ENCODE results near the gene HDAC5. TPM values are rescaled to one million over a fixed set of nuclear protein-coding genes. Genes with fewer than 3 reads are reported as not detected.

The HDAC5 gene
- total and polyA plus RNA-seq, 2 of the 8 experiments (the other 6 are each of a cell fraction or from before 2014, with no cell fraction given): 48.5 to 54.4 TPM

GRCh38 chr17:44061446-44061845, 62.0 kb downstream of the HDAC5 start:
- H2AK5ac ChIP-seq (ENCODE audit: low read depth, low read length): no peak overlapping the region
- H3K14ac ChIP-seq (ENCODE audit: insufficient read length): no peak overlapping the region
- H3K79me1 ChIP-seq (ENCODE audit: low read depth, low read length): peaks cover 5% of the 10 kb centered on the region; the same call in 1 of the 2 replicates
- peaks cover 41 to 88% of the 10 kb centered on the region in 2 experiments for H3K79me2 ChIP-seq (ENCODE audit: control insufficient read depth in 1 of 2, insufficient read depth in 2 of 2, low read length in 2 of 2)
- ChIA-PET CTCF (ENCODE audit: partially characterized antibody) (interaction anchor here (0.9 to 2.3 kb wide), 3 partner anchors 13 to 23 kb away, joined by 4 to 10 read pairs (median 4); no protein-coding TSS in a partner anchor), POLR2A (ENCODE audit: partially characterized antibody) (interaction anchor here (0.6 to 5.2 kb wide), 6 partner anchors 11 to 52 kb away, joined by 3 to 31 read pairs (median 4); no protein-coding TSS in a partner anchor)
- H4K91ac ChIP-seq (replicated peaks; ENCODE audit: insufficient read length, low read length): no peak overlapping the region
- 97% methylated on average over 1 of the region's 1 CpG; no CpG with 5 or more reads in 1 of the 2 experiments for WGBS, 2 experiments (ENCODE audit: extremely low coverage in 1 of 2, insufficient coverage in 1 of 2, insufficient read length in 1 of 2, insufficient replicate concordance in 2 of 2, low coverage in 1 of 2, low lambda C conversion rate in 2 of 2, missing lambda C conversion rate in 1 of 2)
- peaks cover 0 to 2% (median 0%) of the 10 kb centered on the region in 4 experiments; a peak in 2 of 7 replicates for H3K4me1 ChIP-seq (replicated peaks in 1 of 4; ENCODE audit: control insufficient read depth in 3 of 4, insufficient read depth in 4 of 4, low read length in 3 of 4)
- no peaks in the 10 kb centered on the region for H3K9me3 ChIP-seq (ENCODE audit: insufficient read depth in 2 of 2, low read depth in 1 of 2, low read length in 1 of 2)
- no peak overlapping the region for H3K23ac ChIP-seq (ENCODE audit: insufficient read length)
- H3K56ac ChIP-seq (replicated peaks; ENCODE audit: insufficient read length, low read depth, low read length): no peak overlapping the region
- FAIRE-seq (no peak), DNase-seq (ENCODE audit: low read depth in 1 of 2, low spot score in 2 of 2) (no peak)
- H2BK5ac ChIP-seq (ENCODE audit: low read depth, low read length): no peak overlapping the region
- H2BK15ac ChIP-seq (ENCODE audit: low read length): no peak overlapping the region
- no peak overlapping the region for H3K4me3 ChIP-seq (ENCODE audit: extremely low read depth in 1 of 4, insufficient read depth in 2 of 4, low read depth in 3 of 4, low read length in 4 of 4)
- peaks cover 7% of the 10 kb centered on the region for H3K23me2 ChIP-seq (ENCODE audit: low read depth, low read length)
- H2BK12ac ChIP-seq (ENCODE audit: low read depth, low read length): no peak overlapping the region
- H3K4ac ChIP-seq (replicated peaks; ENCODE audit: insufficient read length, low read depth, low read length): no peak overlapping the region
- no peak overlapping the region for H4K8ac ChIP-seq (ENCODE audit: extremely low read depth, insufficient read depth, low read length)
- no peaks in the 10 kb centered on the region for H3K27me3 ChIP-seq (replicated peaks in 1 of 4; ENCODE audit: control insufficient read depth in 3 of 4, extremely low read depth in 1 of 4, insufficient read depth in 3 of 4, low read length in 3 of 4)
- no peak overlapping the region for H3K9ac ChIP-seq (replicated peaks in 1 of 4; ENCODE audit: extremely low read depth in 1 of 4, low read depth in 3 of 4, low read length in 3 of 4)
- no peak overlapping the region for H4K5ac ChIP-seq (ENCODE audit: insufficient read length, low read depth, low read length)
- no peak for TF ChIP-seq CHD2 (IDR thresholded peaks at IDR 0.05; ENCODE audit: low read length)
- no peak for TF ChIP-seq BCL11A (IDR thresholded peaks at IDR 0.05; ENCODE audit: low read depth in 2 of 2, low read length in 2 of 2)
- TF ChIP-seq ZNF274 (IDR thresholded peaks at IDR 0.05; ENCODE audit: borderline replicate concordance, extremely low read depth, low read length): no peak
- H3K36me3 ChIP-seq (ENCODE audit: control insufficient read depth in 2 of 4, insufficient read depth in 4 of 4, low read length in 3 of 4): peaks cover 9 to 56% (median 32%) of the 10 kb centered on the region in 4 experiments; a peak in 6 of 8 replicates
- no peak overlapping the region for H3K18ac ChIP-seq (ENCODE audit: extremely low read depth, low read length)
- H3K27ac ChIP-seq (ENCODE audit: low read depth, low read length): no peak overlapping the region
- H2BK20ac ChIP-seq (ENCODE audit: low read length): no peak overlapping the region
- peaks cover 4 to 7% of the 10 kb centered on the region in 2 experiments for H4K20me1 ChIP-seq (replicated peaks in 1 of 2; ENCODE audit: control insufficient read depth in 1 of 2, insufficient read depth in 2 of 2, low read length in 2 of 2)
- H3K4me2 ChIP-seq (ENCODE audit: insufficient read depth in 1 of 2, low read depth in 2 of 2, low read length in 2 of 2): no peak overlapping the region
- no peak overlapping the region for H2BK120ac ChIP-seq (replicated peaks; ENCODE audit: low read depth, low read length)
- no peak overlapping the region for H2AFZ ChIP-seq (ENCODE audit: low read length)

All from H1 (cell line).